ENCODE results near the gene STK24. TPM values are rescaled to one million over a fixed set of nuclear protein-coding genes. Genes with fewer than 3 reads are reported as not detected.

STK24 gene
- total RNA-seq, 4 donors from 2014 or later = 29.7 to 73.5 (median 62.6) TPM

GRCh38 chr13:98476106-98476505 lies 100.8 kb downstream of the STK24 start:
- TF ChIP-seq CTCF (IDR thresholded peaks at IDR 0.05) (no peak), POLR2A (IDR thresholded peaks at IDR 0.05) (no peak)
- no peaks in the 10 kb centered on the region for H3K36me3 ChIP-seq
- DNase-seq = no peak
- intact Hi-C loops (cut with DNase I; ENCODE audit: low total_unique reads) = no loop called here
- peak overlapping the region; percentile 14 to 58 for H3K27ac ChIP-seq
- H3K4me3 ChIP-seq = no peak overlapping the region
- no peaks in the 10 kb centered on the region for H3K27me3 ChIP-seq
- H3K4me1 ChIP-seq = peaks cover 0 to 17% of the 10 kb centered on the region in 2 donors
- H3K9me3 ChIP-seq = no peaks in the 10 kb centered on the region

GRCh38 chr13:98475522-98475921 lies 101.4 kb downstream of the STK24 start:
- Histone ChIP-seq H3K4me3 (no peak overlapping the region), H3K27me3 (no peaks in the 10 kb centered on the region), H3K9me3 (no peaks in the 10 kb centered on the region), H3K36me3 (no peaks in the 10 kb centered on the region), H3K4me1 (peaks cover 0 to 17% of the 10 kb centered on the region in 2 donors), H3K27ac (peak overlapping the region in 1 of 2 donors; percentile 58)
- intact Hi-C loops (cut with DNase I; ENCODE audit: low total_unique reads) = no loop called here
- TF ChIP-seq POLR2A (IDR thresholded peaks at IDR 0.05) (no peak), CTCF (IDR thresholded peaks at IDR 0.05) (no peak)
- DNase-seq = no peak

- intact Hi-C loops (cut with DNase I; ENCODE audit: low total_unique reads) = no loop called here
- TF ChIP-seq POLR2A (IDR thresholded peaks at IDR 0.05) (no peak), CTCF (IDR thresholded peaks at IDR 0.05) (no peak)
- Histone ChIP-seq H3K4me1 (peaks cover 0 to 15% of the 10 kb centered on the region in 2 donors), H3K9me3 (no peaks in the 10 kb centered on the region), H3K4me3 (no peak overlapping the region), H3K27me3 (no peaks in the 10 kb centered on the region), H3K36me3 (no peaks in the 10 kb centered on the region), H3K27ac (no peak overlapping the region)
- no peak for DNase-seq
These were observed 102.1 kb downstream of the STK24 start for GRCh38 chr13:98474761-98475160.

- peaks cover 0 to 13% of the 10 kb centered on the region in 2 donors for H3K4me1 ChIP-seq
- TF ChIP-seq POLR2A (IDR thresholded peaks at IDR 0.05) (no peak), CTCF (IDR thresholded peaks at IDR 0.05) (no peak)
- intact Hi-C loops (cut with DNase I; ENCODE audit: low total_unique reads) = no loop called here
- H3K36me3 ChIP-seq = no peaks in the 10 kb centered on the region
- H3K4me3 ChIP-seq = no peak overlapping the region
- DNase-seq = no peak
- H3K27me3 ChIP-seq = no peaks in the 10 kb centered on the region
- H3K9me3 ChIP-seq = no peaks in the 10 kb centered on the region
- H3K27ac ChIP-seq = no peak overlapping the region
These were observed 102.6 kb downstream of the STK24 start for GRCh38 chr13:98474292-98474691.

GRCh38 chr13:98473788-98474144 lies 103.1 kb downstream of the STK24 start:
- no peak for DNase-seq
- Histone ChIP-seq H3K4me1 (peaks cover 0 to 13% of the 10 kb centered on the region in 2 donors), H3K27ac (no peak overlapping the region), H3K9me3 (no peaks in the 10 kb centered on the region), H3K36me3 (no peaks in the 10 kb centered on the region), H3K27me3 (no peaks in the 10 kb centered on the region), H3K4me3 (no peak overlapping the region)
- intact Hi-C loops (cut with DNase I; ENCODE audit: low total_unique reads) = no loop called here
- no peak for TF ChIP-seq CTCF (IDR thresholded peaks at IDR 0.05)
- no peak for TF ChIP-seq POLR2A (IDR thresholded peaks at IDR 0.05)
